Immature natural killer cell (primary cell): Measurements from ENCODE around the gene GLRX3. TPM values are rescaled to one million over a fixed set of nuclear protein-coding genes. Genes with fewer than 3 reads are reported as not detected.
"Not testable (repeated sequence)": the region's sequence is repeated elsewhere in the genome, so short reads cannot be mapped to it uniquely, and the experiment has no call there.

ENCODE experiments used
- DNase-seq, 3 donors: peaks; one replicate each; pipeline ENCODE4 v3.0.0; 2022; ENCODE audit warnings: mixed read lengths in 1 of 3
- H3K27ac Mint-ChIP-seq, 6 donors: one replicate each; pipeline ENCODE4 v1.8.0; 2020; ENCODE audit warnings: mixed read lengths in 6 of 6, mild to moderate bottlenecking in 5 of 6, inconsistent platforms in 4 of 6, moderate library complexity in 3 of 6
- H3K27me3 Mint-ChIP-seq, 3 donors: one replicate each; pipeline ENCODE4 v1.8.0; 2020 to 2021; ENCODE audit warnings: low read depth in 3 of 3, mild to moderate bottlenecking in 3 of 3, mixed read lengths in 3 of 3, moderate library complexity in 3 of 3, inconsistent platforms in 1 of 3
- H3K36me3 Mint-ChIP-seq, 3 donors: one replicate each; pipeline ENCODE4 v1.8.0; 2020; ENCODE audit warnings: mixed read lengths in 3 of 3, inconsistent platforms in 2 of 3, mild to moderate bottlenecking in 2 of 3
- H3K4me1 Mint-ChIP-seq, 2 donors: one replicate each; pipeline ENCODE4 v1.8.0; 2020; ENCODE audit warnings: inconsistent platforms in 2 of 2, mild to moderate bottlenecking in 2 of 2, mixed read lengths in 2 of 2, moderate library complexity in 1 of 2
- H3K4me3 Mint-ChIP-seq, 5 donors: one replicate each; pipeline ENCODE4 v1.8.0; 2020; ENCODE audit warnings: mild to moderate bottlenecking in 5 of 5, mixed read lengths in 5 of 5, inconsistent platforms in 3 of 5, moderate library complexity in 3 of 5
- H3K9me3 Mint-ChIP-seq, 6 donors: one replicate each; pipeline ENCODE4 v1.8.0; 2020; ENCODE audit warnings: mild to moderate bottlenecking in 6 of 6, mixed read lengths in 6 of 6, inconsistent platforms in 4 of 6, moderate library complexity in 3 of 6
- polyA plus RNA-seq, 3 donors: library from polyadenylated mRNA; unstranded; fragments of 300-500 nt; fragmentation: Illumina TruSeq; gene quantifications; one replicate each; pipeline ENCODE4 v1.2.3, GENCODE V29; 2021

Gene GLRX3
- polyA plus RNA-seq, 3 donors from 2014 or later, result 83.7 to 139 (median 85.8) TPM

DNA sequence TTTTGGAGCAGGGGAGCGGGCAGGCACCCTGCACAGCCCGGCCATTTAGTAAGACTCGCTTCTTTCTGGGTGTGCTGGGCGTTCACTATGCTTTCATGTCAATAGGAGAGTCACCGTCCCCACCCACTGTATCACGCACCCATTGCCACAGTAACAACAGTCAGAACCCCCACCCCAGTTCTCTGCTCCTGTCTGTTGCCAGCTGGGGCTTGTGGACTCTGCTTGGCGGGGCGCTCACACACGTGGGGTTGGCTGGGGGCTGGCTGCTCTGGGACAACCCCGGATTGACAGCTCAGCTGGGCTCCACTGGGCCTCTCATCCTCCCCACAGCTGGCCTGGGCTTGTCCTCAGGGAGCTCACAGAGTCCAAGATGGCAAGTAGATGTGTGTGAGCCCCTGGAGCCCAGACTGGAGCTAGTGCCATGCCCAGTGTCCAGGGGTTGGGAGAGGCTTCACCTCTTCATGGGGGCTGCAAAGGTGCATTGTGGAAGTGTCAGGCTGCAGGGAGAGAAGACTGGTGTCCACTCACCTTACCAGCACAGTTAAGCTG is 59.6 kb downstream of the GLRX3 start:
- Mint-ChIP-seq H3K36me3 (no peaks in the 10 kb centered on the region), H3K9me3 (no peaks in the 10 kb centered on the region), H3K4me3 (no peak overlapping the region), H3K27ac (no peak overlapping the region), H3K27me3 (peaks cover 1 to 8% (median 3%) of the 10 kb centered on the region in 3 donors), H3K4me1 (peaks cover 5 to 12% of the 10 kb centered on the region in 2 donors)
- DNase-seq, result no peak

GRCh38 chr10:130196511-130197487 is 60.6 kb downstream of the GLRX3 start:
- Mint-ChIP-seq H3K27ac (no peak overlapping the region), H3K36me3 (no peaks in the 10 kb centered on the region), H3K27me3 (peaks cover 1 to 3% (median 1%) of the 10 kb centered on the region in 3 donors), H3K9me3 (no peaks in the 10 kb centered on the region), H3K4me1 (peaks cover 0 to 4% of the 10 kb centered on the region in 2 donors), H3K4me3 (no peak overlapping the region)
- no peak for DNase-seq

DNA sequence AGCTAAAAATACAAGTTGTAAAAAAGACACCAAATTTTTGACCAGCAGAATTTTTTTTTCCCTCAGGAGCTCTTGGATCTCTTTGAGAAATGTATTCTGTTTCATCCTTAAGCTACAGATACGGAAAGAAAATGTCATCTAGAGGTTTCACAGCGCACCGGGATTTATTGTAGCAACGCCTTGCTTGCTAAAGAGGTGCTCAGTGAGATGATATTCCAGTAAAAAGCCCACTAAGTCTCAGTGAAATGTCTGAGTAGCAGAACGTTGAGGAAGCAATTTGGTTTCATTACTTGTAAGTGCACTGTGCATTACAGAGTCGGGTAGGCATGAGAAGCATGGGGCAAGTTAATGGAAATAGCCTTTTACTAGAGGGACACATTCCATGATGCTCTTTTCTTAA is 62.5 kb downstream of the GLRX3 start:
- no peaks in the 10 kb centered on the region for H3K4me1 Mint-ChIP-seq
- H3K27me3 Mint-ChIP-seq, result peaks cover 0 to 2% (median 2%) of the 10 kb centered on the region in 3 donors
- H3K9me3 Mint-ChIP-seq, result no peaks in the 10 kb centered on the region
- no peak overlapping the region for H3K27ac Mint-ChIP-seq
- H3K36me3 Mint-ChIP-seq, result no peaks in the 10 kb centered on the region
- no peak for DNase-seq
- no peak overlapping the region for H3K4me3 Mint-ChIP-seq

DNA sequence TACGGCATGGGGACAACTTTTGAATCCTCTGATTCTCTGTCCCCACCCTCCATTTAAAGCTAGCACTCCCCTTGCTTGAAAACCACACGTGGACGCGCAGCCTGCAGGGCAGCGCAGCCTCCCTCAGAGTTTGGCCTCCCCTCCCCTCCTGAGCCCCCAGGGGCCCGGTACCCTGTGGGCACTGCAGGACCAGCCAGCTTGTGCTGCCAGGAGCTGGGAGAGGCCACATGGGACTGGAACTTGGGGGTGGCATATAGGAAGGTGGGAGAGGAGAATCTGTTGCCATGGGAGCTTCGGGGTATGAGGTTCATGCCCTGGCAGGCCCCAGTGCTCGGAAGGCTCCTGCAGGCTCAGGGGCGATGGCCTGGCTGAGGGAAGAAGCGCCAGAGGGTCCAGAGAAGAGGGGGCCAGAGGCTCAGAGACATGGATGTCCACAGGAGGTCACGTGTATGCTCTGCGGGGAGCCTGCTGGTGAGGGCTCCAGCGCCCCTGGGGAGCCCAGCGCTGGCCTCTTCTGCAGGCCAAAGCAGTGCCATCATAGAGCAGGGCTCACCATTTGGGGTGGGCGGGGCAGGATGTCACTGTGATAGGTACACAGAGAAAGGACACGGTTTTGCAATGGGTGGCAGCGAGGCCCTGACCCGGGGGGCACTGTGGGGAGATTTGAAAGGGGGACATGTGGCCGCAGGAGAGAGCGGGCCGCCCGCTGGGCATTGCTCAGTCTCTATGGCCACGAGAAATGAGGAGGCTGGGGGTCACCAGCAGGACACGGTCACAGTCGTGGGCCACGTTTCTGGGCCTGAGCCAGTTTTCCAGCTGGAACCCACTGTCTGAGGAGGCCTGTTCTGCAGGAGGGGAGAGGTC is 64.2 kb downstream of the GLRX3 start:
- H3K36me3 Mint-ChIP-seq, result no peaks in the 10 kb centered on the region
- H3K4me3 Mint-ChIP-seq, result no peak overlapping the region
- H3K4me1 Mint-ChIP-seq, result no peaks in the 10 kb centered on the region
- DNase-seq, result no peak
- H3K9me3 Mint-ChIP-seq, result no peaks in the 10 kb centered on the region
- no peak overlapping the region for H3K27ac Mint-ChIP-seq
- H3K27me3 Mint-ChIP-seq, result peaks cover 0 to 5% (median 2%) of the 10 kb centered on the region in 3 donors

- Mint-ChIP-seq H3K4me3 (no peak overlapping the region), H3K27ac (no peak overlapping the region), H3K27me3 (peaks cover 0 to 5% (median 2%) of the 10 kb centered on the region in 3 donors), H3K36me3 (no peaks in the 10 kb centered on the region), H3K9me3 (no peaks in the 10 kb centered on the region), H3K4me1 (no peaks in the 10 kb centered on the region)
- DNase-seq, result no peak
Observed at GRCh38 chr10:130201043-130201380, 64.8 kb downstream of the GLRX3 start.

DNA sequence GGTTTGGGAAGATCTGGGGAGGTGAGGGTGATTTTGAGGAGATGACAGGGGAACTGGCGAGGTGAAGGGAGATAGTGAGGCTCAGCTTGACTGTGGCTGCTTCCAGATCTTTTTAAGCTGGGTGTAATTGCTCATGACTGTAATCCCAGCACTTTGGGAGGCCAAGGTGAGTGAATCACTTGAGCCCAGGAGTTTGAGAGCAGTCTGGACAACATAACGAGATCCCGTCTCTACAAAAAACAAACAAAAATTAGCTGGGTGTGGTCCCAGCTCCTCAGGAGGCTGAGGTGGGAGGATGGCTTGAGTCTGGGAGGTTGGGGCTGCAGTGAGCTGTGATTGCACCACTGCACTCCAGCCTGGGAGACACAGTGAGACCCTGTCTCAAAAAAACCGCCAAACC is 66.0 kb downstream of the GLRX3 start:
- not testable (repeated sequence) for DNase-seq, H3K4me3 Mint-ChIP-seq, H3K9me3 Mint-ChIP-seq, H3K27me3 Mint-ChIP-seq, H3K36me3 Mint-ChIP-seq, H3K27ac Mint-ChIP-seq, H3K4me1 Mint-ChIP-seq

GRCh38 chr10:130202984-130203621 is 66.9 kb downstream of the GLRX3 start:
- no peak overlapping the region for H3K4me3 Mint-ChIP-seq
- no peaks in the 10 kb centered on the region for H3K4me1 Mint-ChIP-seq
- DNase-seq, result no peak
- peaks cover 0 to 5% (median 2%) of the 10 kb centered on the region in 3 donors for H3K27me3 Mint-ChIP-seq
- H3K9me3 Mint-ChIP-seq, result no peaks in the 10 kb centered on the region
- H3K27ac Mint-ChIP-seq, result no peak overlapping the region
- H3K36me3 Mint-ChIP-seq, result no peaks in the 10 kb centered on the region

DNA sequence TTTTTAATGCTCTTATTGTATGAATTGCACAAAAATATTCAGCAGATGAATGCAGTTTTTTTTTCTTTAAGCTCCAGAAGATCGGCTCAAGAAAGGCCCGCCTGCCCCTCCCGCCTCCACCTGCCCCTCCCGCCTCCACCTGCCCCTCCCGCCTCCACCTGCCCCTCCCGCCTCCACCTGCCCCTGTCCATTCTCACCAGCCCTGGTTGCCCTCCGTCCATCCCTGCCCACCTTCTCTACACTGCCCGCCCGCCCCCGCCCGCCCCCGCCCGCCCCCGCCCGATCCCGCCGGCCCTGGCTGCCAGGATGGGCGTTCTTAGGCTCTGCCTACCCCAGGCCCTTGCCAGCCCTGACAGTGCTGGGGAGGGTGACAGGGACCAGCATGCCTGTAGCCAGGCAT is 67.4 kb downstream of the GLRX3 start:
- Mint-ChIP-seq H3K27me3 (peaks cover 0 to 5% (median 2%) of the 10 kb centered on the region in 3 donors), H3K36me3 (no peaks in the 10 kb centered on the region), H3K4me1 (no peaks in the 10 kb centered on the region), H3K27ac (no peak overlapping the region), H3K4me3 (no peak overlapping the region), H3K9me3 (no peaks in the 10 kb centered on the region)
- no peak for DNase-seq

GRCh38 chr10:130206216-130206737 is 70.1 kb downstream of the GLRX3 start:
- Mint-ChIP-seq H3K9me3 (no peaks in the 10 kb centered on the region), H3K36me3 (peaks cover 0 to 10% (median 0%) of the 10 kb centered on the region in 3 donors), H3K27me3 (peaks cover 0 to 5% (median 2%) of the 10 kb centered on the region in 3 donors), H3K4me1 (no peaks in the 10 kb centered on the region), H3K4me3 (no peak overlapping the region), H3K27ac (no peak overlapping the region)
- no peak for DNase-seq

DNA sequence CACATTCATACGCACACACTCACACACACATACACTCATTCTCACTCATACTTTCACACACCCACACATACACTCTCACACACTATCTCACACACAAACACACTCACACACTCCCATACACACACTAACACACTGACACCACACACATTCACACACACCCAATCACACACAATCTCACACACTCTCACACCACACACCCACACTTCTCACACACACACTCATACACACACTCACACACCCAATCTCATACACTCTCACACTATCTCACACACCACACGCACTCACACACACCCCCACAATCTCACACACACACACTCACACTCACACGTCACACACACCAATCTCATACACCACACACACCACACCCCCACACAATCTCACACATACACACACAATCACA is 71.0 kb downstream of the GLRX3 start:
- peaks cover 0 to 5% (median 0%) of the 10 kb centered on the region in 3 donors for H3K27me3 Mint-ChIP-seq
- no peak overlapping the region for H3K4me3 Mint-ChIP-seq
- no peaks in the 10 kb centered on the region for H3K9me3 Mint-ChIP-seq
- no peak for DNase-seq
- no peaks in the 10 kb centered on the region for H3K4me1 Mint-ChIP-seq
- H3K27ac Mint-ChIP-seq, result no peak overlapping the region
- peaks cover 0 to 10% (median 0%) of the 10 kb centered on the region in 3 donors for H3K36me3 Mint-ChIP-seq

DNA sequence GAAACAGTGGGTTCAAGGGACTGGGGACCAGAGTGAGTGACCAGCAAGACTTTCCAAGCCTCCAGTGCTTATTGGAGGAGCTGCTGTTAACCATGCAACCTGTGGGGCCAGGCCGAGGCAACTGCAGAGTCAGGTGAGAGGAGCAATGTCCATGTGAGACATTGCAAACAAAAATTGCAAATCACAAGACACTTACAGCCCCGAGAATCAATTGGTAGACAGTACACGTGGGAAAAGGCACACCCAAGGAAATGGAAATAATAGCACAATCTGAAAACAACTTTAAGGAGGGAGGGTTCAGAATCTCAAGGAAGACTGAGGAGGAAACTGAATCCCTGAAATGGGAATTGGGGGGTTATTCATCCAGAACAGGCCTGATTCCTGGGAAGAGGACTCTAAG is 72.6 kb downstream of the GLRX3 start:
- Mint-ChIP-seq H3K9me3 (no peaks in the 10 kb centered on the region), H3K27ac (peak overlapping the region in 1 of 6 donors; percentile 11), H3K36me3 (peaks cover 0 to 10% (median 0%) of the 10 kb centered on the region in 3 donors), H3K27me3 (peaks cover 0 to 3% (median 0%) of the 10 kb centered on the region in 3 donors), H3K4me3 (no peak overlapping the region), H3K4me1 (no peaks in the 10 kb centered on the region)
- DNase-seq, result no peak

GRCh38 chr10:130212746-130213145 is 76.6 kb downstream of the GLRX3 start:
- no peak overlapping the region for H3K4me3 Mint-ChIP-seq
- H3K27ac Mint-ChIP-seq, result no peak overlapping the region
- no peak for DNase-seq
- peaks cover 0 to 2% (median 0%) of the 10 kb centered on the region in 6 donors for H3K9me3 Mint-ChIP-seq
- H3K27me3 Mint-ChIP-seq, result no peaks in the 10 kb centered on the region
- no peaks in the 10 kb centered on the region for H3K4me1 Mint-ChIP-seq
- peaks cover 0 to 10% (median 0%) of the 10 kb centered on the region in 3 donors for H3K36me3 Mint-ChIP-seq
